ENCODE data around the gene CDH23.

The CDH23 gene

GRCh38 chr10:71442859-71443570 lies 46.3 kb downstream of the CDH23 start:
- H3K4me3 ChIP-seq (ENCODE audit: low read depth, low read length): no peak overlapping the region
- DNase-seq (ENCODE audit: low read depth): no peak
- in situ Hi-C loops (cut with HindIII; ENCODE audit: low sequenced_read_pairs): no loop called here
- TF ChIP-seq, protein P1, sequence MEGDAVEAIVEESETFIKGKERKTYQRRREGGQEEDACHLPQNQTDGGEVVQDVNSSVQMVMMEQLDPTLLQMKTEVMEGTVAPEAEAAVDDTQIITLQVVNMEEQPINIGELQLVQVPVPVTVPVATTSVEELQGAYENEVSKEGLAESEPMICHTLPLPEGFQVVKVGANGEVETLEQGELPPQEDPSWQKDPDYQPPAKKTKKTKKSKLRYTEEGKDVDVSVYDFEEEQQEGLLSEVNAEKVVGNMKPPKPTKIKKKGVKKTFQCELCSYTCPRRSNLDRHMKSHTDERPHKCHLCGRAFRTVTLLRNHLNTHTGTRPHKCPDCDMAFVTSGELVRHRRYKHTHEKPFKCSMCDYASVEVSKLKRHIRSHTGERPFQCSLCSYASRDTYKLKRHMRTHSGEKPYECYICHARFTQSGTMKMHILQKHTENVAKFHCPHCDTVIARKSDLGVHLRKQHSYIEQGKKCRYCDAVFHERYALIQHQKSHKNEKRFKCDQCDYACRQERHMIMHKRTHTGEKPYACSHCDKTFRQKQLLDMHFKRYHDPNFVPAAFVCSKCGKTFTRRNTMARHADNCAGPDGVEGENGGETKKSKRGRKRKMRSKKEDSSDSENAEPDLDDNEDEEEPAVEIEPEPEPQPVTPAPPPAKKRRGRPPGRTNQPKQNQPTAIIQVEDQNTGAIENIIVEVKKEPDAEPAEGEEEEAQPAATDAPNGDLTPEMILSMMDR (IDR thresholded peaks at IDR 0.05; ENCODE audit: low read depth, low read length, missing control alignments): no peak

GRCh38 chr10:71443676-71444075 lies 47.0 kb downstream of the CDH23 start:
- in situ Hi-C loops (cut with HindIII; ENCODE audit: low sequenced_read_pairs): no loop called here
- no peak for DNase-seq (ENCODE audit: low read depth)
- no peak overlapping the region for H3K4me3 ChIP-seq (ENCODE audit: low read depth, low read length)
- TF ChIP-seq, protein P1 (IDR thresholded peaks at IDR 0.05; ENCODE audit: low read depth, low read length, missing control alignments): no peak

- in situ Hi-C loops (cut with HindIII; ENCODE audit: low sequenced_read_pairs): no loop called here
- no peak overlapping the region for H3K4me3 ChIP-seq (ENCODE audit: low read depth, low read length)
- DNase-seq (ENCODE audit: low read depth): no peak
- TF ChIP-seq, protein P1 (IDR thresholded peaks at IDR 0.05; ENCODE audit: low read depth, low read length, missing control alignments): no peak
These were observed 47.7 kb downstream of the CDH23 start for GRCh38 chr10:71444284-71445054.

DNA sequence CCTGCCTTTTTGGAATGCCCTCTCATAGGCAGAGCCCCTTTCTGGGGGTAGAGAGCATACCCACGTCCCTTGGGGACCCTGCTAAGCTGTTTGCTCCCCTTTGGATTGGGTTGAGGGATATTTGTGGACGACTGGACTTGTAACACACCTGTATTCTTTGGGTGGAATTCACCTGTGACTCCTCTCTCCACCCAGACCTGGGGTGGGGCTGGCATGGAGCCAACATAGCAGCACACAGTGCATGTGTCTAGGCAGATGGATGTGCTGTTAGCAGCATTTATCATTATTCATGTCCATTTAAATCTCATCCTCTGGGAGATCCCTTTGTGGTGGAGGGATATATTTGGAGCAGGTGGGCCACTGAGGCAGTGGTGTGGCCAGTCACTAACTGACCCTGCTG lies 51.0 kb downstream of the CDH23 start:
- TF ChIP-seq, protein P1 (IDR thresholded peaks at IDR 0.05; ENCODE audit: low read depth, low read length, missing control alignments): no peak
- DNase-seq (ENCODE audit: low read depth): no peak
- in situ Hi-C loops (cut with HindIII; ENCODE audit: low sequenced_read_pairs): no loop called here
- H3K4me3 ChIP-seq (ENCODE audit: low read depth, low read length): no peak overlapping the region

GRCh38 chr10:71448146-71448545 lies 51.4 kb downstream of the CDH23 start:
- in situ Hi-C loops (cut with HindIII; ENCODE audit: low sequenced_read_pairs): no loop called here
- no peak for DNase-seq (ENCODE audit: low read depth)
- TF ChIP-seq, protein P1 (IDR thresholded peaks at IDR 0.05; ENCODE audit: low read depth, low read length, missing control alignments): no peak
- no peak overlapping the region for H3K4me3 ChIP-seq (ENCODE audit: low read depth, low read length)

GRCh38 chr10:71449026-71449425 lies 52.3 kb downstream of the CDH23 start:
- no peak overlapping the region for H3K4me3 ChIP-seq (ENCODE audit: low read depth, low read length)

More at GRCh38 chr10:71449026-71449425, 52.3 kb downstream of the CDH23 start:
- DNase-seq (ENCODE audit: low read depth): no peak
- in situ Hi-C loops (cut with HindIII; ENCODE audit: low sequenced_read_pairs): no loop called here
- TF ChIP-seq, protein P1 (IDR thresholded peaks at IDR 0.05; ENCODE audit: low read depth, low read length, missing control alignments): no peak

Measured in astrocyte of the cerebellum (primary cell).